Left renal pelvis (tissue), 4 donors: Measurements from ENCODE around the gene ZNF511. TPM values are rescaled to one million over a fixed set of nuclear protein-coding genes. Genes with fewer than 3 reads are reported as not detected.

ENCODE experiments used
- DNase-seq, 4 donors: peaks; one replicate each; pipeline ENCODE4 v3.0.0-alpha.2; 2013; ENCODE audit warnings: low read depth in 4 of 4, low spot score in 3 of 4
- polyA plus RNA-seq, 4 donors: library from polyadenylated mRNA; unstranded; fragments of 120-200 nt; gene quantifications; one replicate each; pipeline ENCODE4 v1.2.1, GENCODE V29; 2013; ENCODE audit not compliant: insufficient read length in 4 of 4

Gene ZNF511
- polyA plus RNA-seq, 4 donors: 33.9 to 41.4 (median 38.0) TPM

GRCh38 chr10:133273534-133274143 lies 35.1 kb upstream of the ZNF511 start:
- DNase-seq: no peak

- no peak for DNase-seq
These were observed 33.7 kb upstream of the ZNF511 start for GRCh38 chr10:133274751-133275683.

GRCh38 chr10:133275684-133276092 lies 33.0 kb upstream of the ZNF511 start:
- no peak for DNase-seq

GRCh38 chr10:133276100-133276434 lies 32.6 kb upstream of the ZNF511 start:
- DNase-seq: no peak

- DNase-seq: no peak
These were observed 32.1 kb upstream of the ZNF511 start, which contains the start of gene ADAM8 for GRCh38 chr10:133276435-133277201. Gene ADAM8 (minus strand): TSS chr10:133276868. CDS start chr10:133276817, 51 bp downstream.

GRCh38 chr10:133277277-133277992 lies 31.3 kb upstream of the ZNF511 start:
- no peak for DNase-seq

- no peak for DNase-seq
These were observed 30.6 kb upstream of the ZNF511 start for GRCh38 chr10:133277993-133278576.

- DNase-seq: no peak
These were observed 30.0 kb upstream of the ZNF511 start for GRCh38 chr10:133278577-133279265.

- DNase-seq: no peak
These were observed 29.1 kb upstream of the ZNF511 start for GRCh38 chr10:133279326-133280226.

GRCh38 chr10:133280391-133281059 lies 28.2 kb upstream of the ZNF511 start:
- DNase-seq: no peak

GRCh38 chr10:133281084-133281483 lies 27.6 kb upstream of the ZNF511 start:
- no peak for DNase-seq

GRCh38 chr10:133281628-133282372 lies 26.9 kb upstream of the ZNF511 start:
- DNase-seq: no peak

- DNase-seq: no peak
These were observed 25.8 kb upstream of the ZNF511 start for GRCh38 chr10:133282846-133283390.

- DNase-seq: no peak
These were observed 24.8 kb upstream of the ZNF511 start for GRCh38 chr10:133283931-133284330.

- DNase-seq: no peak
These were observed 23.5 kb upstream of the ZNF511 start for GRCh38 chr10:133285217-133285616.

GRCh38 chr10:133286366-133286765 lies 22.3 kb upstream of the ZNF511 start:
- no peak for DNase-seq
